ENCODE results near the gene CCDC186. TPM values are rescaled to one million over a fixed set of nuclear protein-coding genes. Genes with fewer than 3 reads are reported as not detected.
"Not testable (repeated sequence)": the region's sequence is repeated elsewhere in the genome, so short reads cannot be mapped to it uniquely, and the experiment has no call there.

Gene CCDC186
- total RNA-seq, 1 donor from 2014 or later: 28.8 TPM

GRCh38 chr10:114151892-114152291 lies 22.1 kb downstream of the CCDC186 start:
- Histone ChIP-seq H3K4me2 (ENCODE audit: low read length) (peak overlapping the region; percentile 42), H3K27me3 (ENCODE audit: insufficient read depth, low read length) (no peaks in the 10 kb centered on the region), H3K4me3 (ENCODE audit: insufficient read depth, low read depth, low read length) (no peak overlapping the region), H3K27ac (ENCODE audit: low read depth, low read length) (peak overlapping the region; percentile 70), H3K36me3 (ENCODE audit: insufficient read depth, low read length) (peaks cover 9% of the 10 kb centered on the region), H2AFZ (ENCODE audit: low read depth, low read length) (no peak overlapping the region), H3K4me1 (ENCODE audit: insufficient read depth, low read length) (peaks cover 14% of the 10 kb centered on the region), H3K9me3 (ENCODE audit: insufficient read depth, low read depth, low read length) (no peaks in the 10 kb centered on the region), H3K9ac (ENCODE audit: low read length) (peak overlapping the region; percentile 34), H4K20me1 (ENCODE audit: insufficient read depth, low read length) (no peaks in the 10 kb centered on the region), H3K79me2 (ENCODE audit: insufficient read depth, low read length) (peaks cover 10% of the 10 kb centered on the region)
- Mint-ChIP-seq H3K9me3 (ENCODE audit: unreplicated experiment) (no peaks in the 10 kb centered on the region), H3K36me3 (ENCODE audit: low read depth, unreplicated experiment) (peaks cover 14% of the 10 kb centered on the region), H3K27ac (ENCODE audit: unreplicated experiment) (peak overlapping the region; percentile 90), H3K4me1 (ENCODE audit: low read depth, unreplicated experiment) (peaks cover 9% of the 10 kb centered on the region), H3K27me3 (ENCODE audit: low read depth, unreplicated experiment) (no peaks in the 10 kb centered on the region), H3K4me3 (ENCODE audit: unreplicated experiment) (no peak overlapping the region)
- TF ChIP-seq EZH2 (IDR thresholded peaks at IDR 0.05; ENCODE audit: insufficient read depth, low read length) (no peak), CTCF (IDR thresholded peaks at IDR 0.05; ENCODE audit: insufficient read depth, low read depth, low read length) (no peak)
- DNase-seq (ENCODE audit: low read depth): no peak
- no peak for FAIRE-seq

GRCh38 chr10:114151486-114151885 lies 22.5 kb downstream of the CCDC186 start:
- Histone ChIP-seq H4K20me1 (ENCODE audit: insufficient read depth, low read length) (no peaks in the 10 kb centered on the region), H2AFZ (ENCODE audit: low read depth, low read length) (no peak overlapping the region), H3K36me3 (ENCODE audit: insufficient read depth, low read length) (peaks cover 9% of the 10 kb centered on the region), H3K9ac (ENCODE audit: low read length) (peak overlapping the region; percentile 34), H3K79me2 (ENCODE audit: insufficient read depth, low read length) (peaks cover 10% of the 10 kb centered on the region), H3K27ac (ENCODE audit: low read depth, low read length) (peak overlapping the region; percentile 70), H3K9me3 (ENCODE audit: insufficient read depth, low read depth, low read length) (no peaks in the 10 kb centered on the region), H3K27me3 (ENCODE audit: insufficient read depth, low read length) (no peaks in the 10 kb centered on the region), H3K4me1 (ENCODE audit: insufficient read depth, low read length) (peaks cover 14% of the 10 kb centered on the region), H3K4me3 (ENCODE audit: insufficient read depth, low read depth, low read length) (no peak overlapping the region), H3K4me2 (ENCODE audit: low read length) (peak overlapping the region; percentile 42)
- H3K27me3 Mint-ChIP-seq (ENCODE audit: low read depth, unreplicated experiment): no peaks in the 10 kb centered on the region
- H3K27ac Mint-ChIP-seq (ENCODE audit: unreplicated experiment): peak overlapping the region; percentile 90
- TF ChIP-seq EZH2 (IDR thresholded peaks at IDR 0.05; ENCODE audit: insufficient read depth, low read length): no peak
- no peak for TF ChIP-seq CTCF (IDR thresholded peaks at IDR 0.05; ENCODE audit: insufficient read depth, low read depth, low read length)
- no peak overlapping the region for H3K4me3 Mint-ChIP-seq (ENCODE audit: unreplicated experiment)
- peak; percentile 90 for DNase-seq (ENCODE audit: low read depth)
- peaks cover 14% of the 10 kb centered on the region for H3K36me3 Mint-ChIP-seq (ENCODE audit: low read depth, unreplicated experiment)
- peaks cover 9% of the 10 kb centered on the region for H3K4me1 Mint-ChIP-seq (ENCODE audit: low read depth, unreplicated experiment)
- no peaks in the 10 kb centered on the region for H3K9me3 Mint-ChIP-seq (ENCODE audit: unreplicated experiment)
- peak; percentile 80 for FAIRE-seq

- H3K4me3 Mint-ChIP-seq (ENCODE audit: unreplicated experiment); H3K4me1 Mint-ChIP-seq (ENCODE audit: low read depth, unreplicated experiment); FAIRE-seq: not testable (repeated sequence)
Observed at GRCh38 chr10:114149476-114149875, 24.5 kb downstream of the CCDC186 start.

More at GRCh38 chr10:114149476-114149875, 24.5 kb downstream of the CCDC186 start:
- not testable (repeated sequence) for H3K79me2 ChIP-seq (ENCODE audit: insufficient read depth, low read length); H3K4me2 ChIP-seq (ENCODE audit: low read length); H3K27ac ChIP-seq (ENCODE audit: low read depth, low read length); H3K9me3 ChIP-seq (ENCODE audit: insufficient read depth, low read depth, low read length); H3K36me3 ChIP-seq (ENCODE audit: insufficient read depth, low read length); H3K9me3 Mint-ChIP-seq (ENCODE audit: unreplicated experiment); H2AFZ ChIP-seq (ENCODE audit: low read depth, low read length); DNase-seq (ENCODE audit: low read depth); H3K4me3 ChIP-seq (ENCODE audit: insufficient read depth, low read depth, low read length); H3K27me3 ChIP-seq (ENCODE audit: insufficient read depth, low read length); H3K27ac Mint-ChIP-seq (ENCODE audit: unreplicated experiment); H3K27me3 Mint-ChIP-seq (ENCODE audit: low read depth, unreplicated experiment); H3K9ac ChIP-seq (ENCODE audit: low read length); H4K20me1 ChIP-seq (ENCODE audit: insufficient read depth, low read length)
- H3K36me3 Mint-ChIP-seq (ENCODE audit: low read depth, unreplicated experiment): peaks cover 11% of the 10 kb centered on the region
- peaks cover 14% of the 10 kb centered on the region for H3K4me1 ChIP-seq (ENCODE audit: insufficient read depth, low read length)
